K562 (cell line): ENCODE results near the gene NAT14. TPM values are rescaled to one million over a fixed set of nuclear protein-coding genes. Genes with fewer than 3 reads are reported as not detected.

Experiments used
- ARNT ChIP-seq, 2 experiments: fragments of 450-650 bp; IDR thresholded peaks; 2 replicates each; pipeline ENCODE4 v1.6.1; 2016; ENCODE audit warnings: mild to moderate bottlenecking in 1 of 2
- BHLHE40 ChIP-seq: IDR thresholded peaks from 2 replicates; pipeline ENCODE4 v1.6.1; 2011; ENCODE audit warnings: low read length, improper control_type of control experiment
- KDM1A ChIP-seq, 2 experiments: fragments of 450-650 bp; IDR thresholded peaks; 2 replicates each; pipeline ENCODE4 v1.6.1; 2016; ENCODE audit warnings: mild to moderate bottlenecking in 2 of 2
- MCM7 ChIP-seq, 2 experiments: fragments of 450-650 bp; IDR thresholded peaks; 2 replicates each; pipeline ENCODE4 v1.6.1; 2016 to 2018
- NFE2L1 ChIP-seq: fragments of 450-650 bp; IDR thresholded peaks from 2 replicates; pipeline ENCODE4 v1.6.1; 2016; ENCODE audit warnings: missing genetic modification characterization, low read depth, mild to moderate bottlenecking, missing compliant biosample characterization, moderate library complexity, borderline replicate concordance
- NFIX ChIP-seq: fragments of 250-450 bp; sonication (Bioruptor Pico); IDR thresholded peaks from 2 replicates; pipeline ENCODE4 v1.4.0; 2020; ENCODE audit warnings: low read depth, mild to moderate bottlenecking, moderate library complexity
- PHB2 ChIP-seq: fragments of 450-650 bp; IDR thresholded peaks from 2 replicates; pipeline ENCODE4 v1.6.1; 2017; ENCODE audit warnings: low read depth
- SIRT6 ChIP-seq: IDR thresholded peaks from one replicate; pipeline ENCODE4 v1.6.1; 2012; ENCODE audit warnings: low read depth, mild to moderate bottlenecking, control low read depth, inconsistent platforms, low read length, moderate library complexity
- SNRNP70 ChIP-seq: fragments of 200-400 bp; formaldehyde crosslinking; optimal IDR thresholded peaks from 2 replicates; pipeline ENCODE3; 2017; ENCODE audit warnings: low read depth, low read length
- TCFL5 ChIP-seq: fragments of 250-450 bp; sonication (Bioruptor Pico); conservative IDR thresholded peaks from 2 replicates; pipeline ENCODE4 v1.6.1; 2021; ENCODE audit warnings: mild to moderate bottlenecking, moderate library complexity, matching md5 sums
- TEAD1 ChIP-seq, 2 experiments: fragments of 450-650 bp in 1 of 2; sonication (generic) in 1 of 2; formaldehyde crosslinking; IDR thresholded peaks; 2 replicates each; pipeline versions ENCODE4 v1.4.0 to v1.8.0; 2020 to 2022; ENCODE audit warnings: mild to moderate bottlenecking in 2 of 2, missing genetic modification reagents in 1 of 2
- ZFP36 ChIP-seq: fragments of 150-350 bp; IDR thresholded peaks from 2 replicates; pipeline ENCODE4 v1.6.1; 2018; ENCODE audit warnings: low read length, low read depth; ENCODE audit not compliant: partially characterized antibody
- ZNF133 ChIP-seq: fragments of 250-450 bp; sonication (Bioruptor Pico); IDR thresholded peaks from 2 replicates; pipeline ENCODE4 v1.4.0; 2020; ENCODE audit warnings: mild to moderate bottlenecking
- ZNF175 ChIP-seq: fragments of 200-800 bp; sonication (Bioruptor generic); IDR thresholded peaks from 2 replicates; pipeline ENCODE4 v1.6.1; 2016; ENCODE audit warnings: low read depth, mild to moderate bottlenecking, missing genetic modification characterization, missing compliant biosample characterization
- ZNF696 ChIP-seq: fragments of 250-450 bp; sonication (Bioruptor Pico); conservative IDR thresholded peaks from 2 replicates; pipeline ENCODE4 v1.4.0; 2020; ENCODE audit warnings: mild to moderate bottlenecking, moderate library complexity
- polyA plus RNA-seq, 8 experiments: library from polyadenylated mRNA; depleted of rRNA in 4 of 8; stranded (reverse) in 5 of 8; unstranded in 3 of 8; fragments of >200 nt; fragmentation: Nextera tagmentation in 2 of 8; fragmentation: Illumina TruSeq in 1 of 8; extraction: Ambion mirVana in 2 of 8; extraction: Trizol in 1 of 8; gene quantifications; 2 replicates each; pipeline versions ENCODE4 v1.2.1 to v1.2.3, GENCODE V29; 2011 to 2014; ENCODE audit warnings: inconsistent platforms in 1 of 8, missing spikeins in 1 of 8
- total RNA-seq, 7 experiments: library from RNA; depleted of rRNA in 6 of 7; stranded (reverse); fragments of >200 nt in 6 of 7; fragmentation: Illumina TruSeq in 2 of 7; extraction: Trizol in 2 of 7; gene quantifications; 2 replicates each; pipeline versions ENCODE4 v1.2.1 to v1.2.3, GENCODE V29; 2011 to 2021; ENCODE audit warnings: low replicate concordance in 1 of 7
- TF ChIP-seq, protein P1 (sequence below): sonication (generic); formaldehyde crosslinking; IDR thresholded peaks from 2 replicates; pipeline ENCODE4 v1.8.0; 2023; ENCODE audit warnings: missing genetic modification reagents, mild to moderate bottlenecking, borderline replicate concordance
- TF ChIP-seq, protein P2 (sequence below): fragments of 450-650 bp; IDR thresholded peaks from 2 replicates; pipeline ENCODE4 v1.6.1; 2016; ENCODE audit warnings: low read depth, mild to moderate bottlenecking, moderate library complexity
- TF ChIP-seq, protein P3 (sequence below): sonication (generic); formaldehyde crosslinking; IDR thresholded peaks from 2 replicates; pipeline ENCODE4 v1.4.0; 2020; ENCODE audit warnings: mild to moderate bottlenecking, missing genetic modification reagents
- TF ChIP-seq, protein P4 (sequence below): fragments of 250-450 bp; sonication (Bioruptor Pico); IDR thresholded peaks from 2 replicates; pipeline ENCODE4 v1.4.0; 2020; ENCODE audit warnings: borderline replicate concordance

NAT14 gene
- total and polyA plus RNA-seq, 9 of the 15 experiments (the other 6 are each of a cell fraction or from before 2014, with no cell fraction given) = 2.4 to 77.0 (median 26.7) TPM

DNA sequence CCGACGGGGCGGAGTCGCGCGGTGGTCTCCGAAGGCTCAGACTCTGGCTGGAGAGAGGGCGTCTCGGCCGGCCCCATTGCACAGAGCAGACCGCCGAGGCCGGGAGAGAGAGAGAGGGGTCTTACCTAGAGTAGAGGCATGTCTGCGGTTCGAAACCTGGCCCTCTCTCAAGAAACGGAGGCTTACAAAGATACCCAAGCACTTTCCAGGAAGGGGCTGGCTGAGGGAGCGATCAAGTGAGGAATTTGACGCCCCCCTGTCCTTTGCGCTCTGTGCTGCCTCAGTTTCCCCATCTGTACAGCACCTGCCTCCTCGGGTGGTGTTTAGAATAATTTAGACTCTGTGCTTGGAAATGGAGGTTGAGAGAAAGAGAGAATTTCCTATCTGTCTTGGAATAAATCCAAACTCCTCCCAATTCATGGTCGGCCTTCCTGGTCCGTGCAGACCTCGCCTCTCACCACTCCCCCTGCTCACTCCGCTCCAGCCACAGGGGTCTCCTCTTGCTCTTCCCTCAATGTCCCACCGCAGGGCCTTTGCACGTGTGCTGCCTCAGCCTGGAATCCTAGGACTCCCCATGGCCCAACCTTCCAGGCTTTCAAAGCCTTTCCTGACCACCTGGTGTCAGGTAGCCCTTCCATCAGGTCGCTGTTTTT lies 22.9 kb upstream of the NAT14 start (continued):
- TF ChIP-seq, protein P1, sequence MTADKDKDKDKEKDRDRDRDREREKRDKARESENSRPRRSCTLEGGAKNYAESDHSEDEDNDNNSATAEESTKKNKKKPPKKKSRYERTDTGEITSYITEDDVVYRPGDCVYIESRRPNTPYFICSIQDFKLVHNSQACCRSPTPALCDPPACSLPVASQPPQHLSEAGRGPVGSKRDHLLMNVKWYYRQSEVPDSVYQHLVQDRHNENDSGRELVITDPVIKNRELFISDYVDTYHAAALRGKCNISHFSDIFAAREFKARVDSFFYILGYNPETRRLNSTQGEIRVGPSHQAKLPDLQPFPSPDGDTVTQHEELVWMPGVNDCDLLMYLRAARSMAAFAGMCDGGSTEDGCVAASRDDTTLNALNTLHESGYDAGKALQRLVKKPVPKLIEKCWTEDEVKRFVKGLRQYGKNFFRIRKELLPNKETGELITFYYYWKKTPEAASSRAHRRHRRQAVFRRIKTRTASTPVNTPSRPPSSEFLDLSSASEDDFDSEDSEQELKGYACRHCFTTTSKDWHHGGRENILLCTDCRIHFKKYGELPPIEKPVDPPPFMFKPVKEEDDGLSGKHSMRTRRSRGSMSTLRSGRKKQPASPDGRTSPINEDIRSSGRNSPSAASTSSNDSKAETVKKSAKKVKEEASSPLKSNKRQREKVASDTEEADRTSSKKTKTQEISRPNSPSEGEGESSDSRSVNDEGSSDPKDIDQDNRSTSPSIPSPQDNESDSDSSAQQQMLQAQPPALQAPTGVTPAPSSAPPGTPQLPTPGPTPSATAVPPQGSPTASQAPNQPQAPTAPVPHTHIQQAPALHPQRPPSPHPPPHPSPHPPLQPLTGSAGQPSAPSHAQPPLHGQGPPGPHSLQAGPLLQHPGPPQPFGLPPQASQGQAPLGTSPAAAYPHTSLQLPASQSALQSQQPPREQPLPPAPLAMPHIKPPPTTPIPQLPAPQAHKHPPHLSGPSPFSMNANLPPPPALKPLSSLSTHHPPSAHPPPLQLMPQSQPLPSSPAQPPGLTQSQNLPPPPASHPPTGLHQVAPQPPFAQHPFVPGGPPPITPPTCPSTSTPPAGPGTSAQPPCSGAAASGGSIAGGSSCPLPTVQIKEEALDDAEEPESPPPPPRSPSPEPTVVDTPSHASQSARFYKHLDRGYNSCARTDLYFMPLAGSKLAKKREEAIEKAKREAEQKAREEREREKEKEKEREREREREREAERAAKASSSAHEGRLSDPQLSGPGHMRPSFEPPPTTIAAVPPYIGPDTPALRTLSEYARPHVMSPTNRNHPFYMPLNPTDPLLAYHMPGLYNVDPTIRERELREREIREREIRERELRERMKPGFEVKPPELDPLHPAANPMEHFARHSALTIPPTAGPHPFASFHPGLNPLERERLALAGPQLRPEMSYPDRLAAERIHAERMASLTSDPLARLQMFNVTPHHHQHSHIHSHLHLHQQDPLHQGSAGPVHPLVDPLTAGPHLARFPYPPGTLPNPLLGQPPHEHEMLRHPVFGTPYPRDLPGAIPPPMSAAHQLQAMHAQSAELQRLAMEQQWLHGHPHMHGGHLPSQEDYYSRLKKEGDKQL (CRISPR knock-in tag) = no peak
- no peak for TF ChIP-seq NFIX (CRISPR knock-in tag)
- TF ChIP-seq TCFL5 = no peak
- TF ChIP-seq, protein P2, sequence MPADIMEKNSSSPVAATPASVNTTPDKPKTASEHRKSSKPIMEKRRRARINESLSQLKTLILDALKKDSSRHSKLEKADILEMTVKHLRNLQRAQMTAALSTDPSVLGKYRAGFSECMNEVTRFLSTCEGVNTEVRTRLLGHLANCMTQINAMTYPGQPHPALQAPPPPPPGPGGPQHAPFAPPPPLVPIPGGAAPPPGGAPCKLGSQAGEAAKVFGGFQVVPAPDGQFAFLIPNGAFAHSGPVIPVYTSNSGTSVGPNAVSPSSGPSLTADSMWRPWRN = no peak
- peak; percentile 21; the same call in 1 of the 2 replicates for TF ChIP-seq PHB2
- TF ChIP-seq ARNT (IDR thresholded peaks at IDR 0.05) = peak in 1 of 2 experiments; percentile 67; a peak in 1 of 4 replicates
- no peak for TF ChIP-seq ZNF696 (CRISPR knock-in tag)
- TF ChIP-seq ZFP36 = no peak
- TF ChIP-seq NFE2L1 (tag) = no peak
- TF ChIP-seq KDM1A (IDR thresholded peaks at IDR 0.05) = no peak
- TF ChIP-seq SNRNP70 = no peak
- no peak for TF ChIP-seq ZNF175 (CRISPR knock-in tag)
- TF ChIP-seq BHLHE40 = no peak
- TF ChIP-seq SIRT6 = no peak
- no peak for TF ChIP-seq MCM7 (IDR thresholded peaks at IDR 0.05)
- TF ChIP-seq, protein P3, sequence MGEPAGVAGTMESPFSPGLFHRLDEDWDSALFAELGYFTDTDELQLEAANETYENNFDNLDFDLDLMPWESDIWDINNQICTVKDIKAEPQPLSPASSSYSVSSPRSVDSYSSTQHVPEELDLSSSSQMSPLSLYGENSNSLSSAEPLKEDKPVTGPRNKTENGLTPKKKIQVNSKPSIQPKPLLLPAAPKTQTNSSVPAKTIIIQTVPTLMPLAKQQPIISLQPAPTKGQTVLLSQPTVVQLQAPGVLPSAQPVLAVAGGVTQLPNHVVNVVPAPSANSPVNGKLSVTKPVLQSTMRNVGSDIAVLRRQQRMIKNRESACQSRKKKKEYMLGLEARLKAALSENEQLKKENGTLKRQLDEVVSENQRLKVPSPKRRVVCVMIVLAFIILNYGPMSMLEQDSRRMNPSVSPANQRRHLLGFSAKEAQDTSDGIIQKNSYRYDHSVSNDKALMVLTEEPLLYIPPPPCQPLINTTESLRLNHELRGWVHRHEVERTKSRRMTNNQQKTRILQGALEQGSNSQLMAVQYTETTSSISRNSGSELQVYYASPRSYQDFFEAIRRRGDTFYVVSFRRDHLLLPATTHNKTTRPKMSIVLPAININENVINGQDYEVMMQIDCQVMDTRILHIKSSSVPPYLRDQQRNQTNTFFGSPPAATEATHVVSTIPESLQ (CRISPR knock-in tag) = 0 out of 2 replicates have a peak, but pooled peaks have one; percentile 77
- TF ChIP-seq ZNF133 (CRISPR knock-in tag) = no peak
- TF ChIP-seq, protein P4, sequence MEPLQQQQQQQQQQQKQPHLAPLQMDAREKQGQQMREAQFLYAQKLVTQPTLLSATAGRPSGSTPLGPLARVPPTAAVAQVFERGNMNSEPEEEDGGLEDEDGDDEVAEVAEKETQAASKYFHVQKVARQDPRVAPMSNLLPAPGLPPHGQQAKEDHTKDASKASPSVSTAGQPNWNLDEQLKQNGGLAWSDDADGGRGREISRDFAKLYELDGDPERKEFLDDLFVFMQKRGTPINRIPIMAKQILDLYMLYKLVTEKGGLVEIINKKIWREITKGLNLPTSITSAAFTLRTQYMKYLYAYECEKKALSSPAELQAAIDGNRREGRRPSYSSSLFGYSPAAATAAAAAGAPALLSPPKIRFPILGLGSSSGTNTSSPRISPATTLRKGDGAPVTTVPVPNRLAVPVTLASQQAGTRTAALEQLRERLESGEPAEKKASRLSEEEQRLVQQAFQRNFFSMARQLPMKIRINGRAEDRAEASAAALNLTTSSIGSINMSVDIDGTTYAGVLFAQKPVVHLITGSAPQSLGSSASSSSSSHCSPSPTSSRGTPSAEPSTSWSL (CRISPR knock-in tag) = no peak
- peak in 1 of 2 experiments; percentile 66; a peak in 2 of 4 replicates for TF ChIP-seq TEAD1 (CRISPR knock-in tag; IDR thresholded peaks at IDR 0.05)
